SK-N-MC (cell line): Measurements from ENCODE around the gene PRKCG.

Experiments used
- EZH2 ChIP-seq: fragments of 200-600 bp; sonication (generic); IDR thresholded peaks from one replicate; pipeline ENCODE4 v1.6.1; 2017; ENCODE audit warnings: antibody characterized with exemption
- FOXP2 ChIP-seq: optimal IDR thresholded peaks from 2 replicates; pipeline ENCODE3; 2011; ENCODE audit warnings: mild to moderate bottlenecking, moderate library complexity; ENCODE audit not compliant: insufficient read depth; ENCODE audit errors: extremely low read length, control extremely low read depth
- POLR2AphosphoS5 ChIP-seq: IDR thresholded peaks from 2 replicates; pipeline ENCODE4 v1.6.1; 2012; ENCODE audit warnings: mild to moderate bottlenecking, low read depth, low read length, borderline replicate concordance

DNA sequence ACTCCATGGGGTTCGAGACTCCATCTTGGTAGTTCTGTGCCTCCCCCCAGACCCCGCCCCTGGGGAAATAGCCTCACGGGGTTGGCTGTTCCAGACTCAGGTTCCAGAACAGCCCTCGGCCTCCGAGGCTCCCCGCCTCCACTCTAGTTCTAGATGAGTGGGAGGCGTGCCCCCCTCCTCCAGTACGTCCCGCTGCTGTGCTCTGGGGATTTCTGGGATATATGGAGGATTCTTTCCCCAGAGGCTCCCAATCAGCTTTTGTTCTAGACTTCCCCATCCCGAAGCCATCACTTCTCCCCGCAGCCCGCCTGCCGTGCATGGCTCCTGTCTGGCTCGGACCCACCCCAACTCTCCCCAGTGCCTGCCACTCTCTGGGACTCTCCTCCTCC lies 25.2 kb downstream of the PRKCG start:
- TF ChIP-seq POLR2AphosphoS5 (no peak), EZH2 (no peak), FOXP2 (no peak)
